Stomach (tissue), 4 donors: ENCODE measurements around the gene SYT5.

Experiments used
- EP300 ChIP-seq: sonication (generic); formaldehyde crosslinking; IDR thresholded peaks from one replicate; pipeline ENCODE4 v1.6.1; 2017; ENCODE audit warnings: antibody characterized with exemption
- POLR2A ChIP-seq, 4 donors: fragments of 450-650 bp; IDR thresholded peaks; one replicate each; pipeline ENCODE4 v1.6.1; 2016; ENCODE audit warnings: antibody characterized with exemption in 4 of 4, control low read depth in 2 of 4, mild to moderate bottlenecking in 1 of 4, moderate library complexity in 1 of 4
- POLR2AphosphoS5 ChIP-seq, 3 donors: sonication (generic); formaldehyde crosslinking; IDR thresholded peaks; one replicate each; pipeline ENCODE4 v1.6.1; 2016; ENCODE audit warnings: antibody characterized with exemption in 3 of 3
- TF ChIP-seq, protein P1 (sequence below), 7 experiments: fragments of 450-650 bp in 4 of 7; fragments of 200-600 bp in 3 of 7; sonication (generic) in 3 of 7; IDR thresholded peaks; one replicate each; pipeline ENCODE4 v1.5.1; 2016 to 2019; ENCODE audit warnings: antibody characterized with exemption in 7 of 7, control low read depth in 2 of 7, mild to moderate bottlenecking in 1 of 7

DNA sequence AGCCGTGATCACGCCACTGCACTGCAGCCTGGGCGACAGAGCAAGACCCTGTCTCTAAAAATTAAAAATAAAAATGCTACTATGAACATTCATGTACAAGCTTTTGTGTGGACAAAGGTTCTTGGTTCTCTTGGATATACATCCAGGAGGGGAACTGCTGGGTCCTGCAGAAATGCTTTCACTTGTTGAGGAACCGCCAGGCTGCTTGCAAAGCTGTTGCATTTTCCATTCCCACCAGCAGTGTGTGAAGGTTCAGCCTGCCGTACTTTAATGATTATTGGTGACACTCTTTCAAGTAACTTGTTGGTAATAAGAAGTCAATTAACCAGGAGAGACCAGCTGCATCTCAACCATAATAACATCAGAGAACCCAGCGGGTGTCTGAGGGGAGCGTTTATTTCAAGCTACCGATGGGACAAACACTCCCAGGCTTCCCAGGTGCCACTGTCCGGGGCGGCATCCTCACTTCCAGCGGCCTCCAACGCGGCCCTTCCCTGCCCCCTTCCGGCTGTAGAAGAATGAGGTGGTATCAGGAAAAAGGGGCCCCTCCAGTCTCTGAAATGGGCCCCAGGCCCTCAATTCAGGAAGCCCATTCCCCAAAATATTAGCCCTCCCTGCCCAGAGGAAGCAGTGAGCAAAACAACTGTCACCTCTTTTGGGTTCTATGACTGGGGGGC lies 47.5 kb downstream of the SYT5 start:
- TF ChIP-seq, protein P1, sequence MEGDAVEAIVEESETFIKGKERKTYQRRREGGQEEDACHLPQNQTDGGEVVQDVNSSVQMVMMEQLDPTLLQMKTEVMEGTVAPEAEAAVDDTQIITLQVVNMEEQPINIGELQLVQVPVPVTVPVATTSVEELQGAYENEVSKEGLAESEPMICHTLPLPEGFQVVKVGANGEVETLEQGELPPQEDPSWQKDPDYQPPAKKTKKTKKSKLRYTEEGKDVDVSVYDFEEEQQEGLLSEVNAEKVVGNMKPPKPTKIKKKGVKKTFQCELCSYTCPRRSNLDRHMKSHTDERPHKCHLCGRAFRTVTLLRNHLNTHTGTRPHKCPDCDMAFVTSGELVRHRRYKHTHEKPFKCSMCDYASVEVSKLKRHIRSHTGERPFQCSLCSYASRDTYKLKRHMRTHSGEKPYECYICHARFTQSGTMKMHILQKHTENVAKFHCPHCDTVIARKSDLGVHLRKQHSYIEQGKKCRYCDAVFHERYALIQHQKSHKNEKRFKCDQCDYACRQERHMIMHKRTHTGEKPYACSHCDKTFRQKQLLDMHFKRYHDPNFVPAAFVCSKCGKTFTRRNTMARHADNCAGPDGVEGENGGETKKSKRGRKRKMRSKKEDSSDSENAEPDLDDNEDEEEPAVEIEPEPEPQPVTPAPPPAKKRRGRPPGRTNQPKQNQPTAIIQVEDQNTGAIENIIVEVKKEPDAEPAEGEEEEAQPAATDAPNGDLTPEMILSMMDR (IDR thresholded peaks at IDR 0.05), result no peak
- no peak for TF ChIP-seq POLR2A (IDR thresholded peaks at IDR 0.05)
- no peak for TF ChIP-seq EP300
- TF ChIP-seq POLR2AphosphoS5 (IDR thresholded peaks at IDR 0.05), result no peak
